A673 (cell line): ENCODE measurements around the gene CELF5. TPM values are rescaled to one million over a fixed set of nuclear protein-coding genes. Genes with fewer than 3 reads are reported as not detected.

Source experiments
- BruUV-seq: library from RNA; stranded (reverse); fragments of 400-500 nt; replicated peaks from 2 replicates; lab custom pipeline; 2021; lab: Mats Ljungman, UMichigan
- CTCF ChIA-PET: fragments of 300-600 bp; sonication (Branson Sonifier 250); formaldehyde crosslinking; loops from one replicate; lab custom pipeline; 2022; ENCODE audit warnings: antibody characterized with exemption; lab: Charles Lee
- POLR2A ChIA-PET: fragments of 300-600 bp; sonication (Branson Sonifier 250); formaldehyde crosslinking; loops from one replicate; lab custom pipeline; 2022; ENCODE audit warnings: antibody characterized with exemption; ENCODE audit not compliant: low non-redundant PET; lab: Charles Lee
- DNase-seq: peaks from one replicate; pipeline ENCODE4 v3.0.0-alpha.2; 2015; ENCODE audit warnings: low spot score
- H3K27ac ChIP-seq: fragments of 200-600 bp; sonication (generic); 2 replicates; pipeline ENCODE4 v1.5.1; 2016; ENCODE audit warnings: mixed run types, low read depth, mild to moderate bottlenecking, mixed read lengths, antibody characterized with exemption, low read length; ENCODE audit not compliant: poor library complexity, severe bottlenecking
- H3K27me3 ChIP-seq: fragments of 200-600 bp; sonication (generic); replicated peaks from 2 replicates; pipeline ENCODE4 v1.6.1; 2017; ENCODE audit warnings: mixed run types, low read depth, mild to moderate bottlenecking, mixed read lengths, antibody characterized with exemption, low read length; ENCODE audit not compliant: insufficient read depth, poor library complexity
- H3K36me3 ChIP-seq: fragments of 200-600 bp; sonication (generic); 2 replicates; pipeline ENCODE4 v1.6.1; 2016; ENCODE audit warnings: mixed run types, mild to moderate bottlenecking, mixed read lengths, antibody characterized with exemption, low read length; ENCODE audit not compliant: insufficient read depth, poor library complexity, severe bottlenecking
- H3K4me1 ChIP-seq: fragments of 200-600 bp; sonication (generic); 2 replicates; pipeline ENCODE4 v1.6.1; 2017; ENCODE audit warnings: mixed run types, mild to moderate bottlenecking, mixed read lengths, antibody characterized with exemption, low read length; ENCODE audit not compliant: insufficient read depth, poor library complexity, severe bottlenecking
- H3K4me3 ChIP-seq: fragments of 200-600 bp; sonication (generic); 2 replicates; pipeline ENCODE4 v1.5.1; 2016; ENCODE audit warnings: low read depth, mixed run types, mild to moderate bottlenecking, mixed read lengths, low read length; ENCODE audit not compliant: poor library complexity, severe bottlenecking
- H3K9me3 ChIP-seq: fragments of 200-600 bp; sonication (generic); 2 replicates; pipeline ENCODE4 v1.6.1; 2016; ENCODE audit warnings: mixed run types, low read depth, mild to moderate bottlenecking, mixed read lengths, antibody characterized with exemption, low read length; ENCODE audit not compliant: poor library complexity, severe bottlenecking
- CTCF ChIP-seq: fragments of 300-800, 200-600 bp; sonication (generic); conservative IDR thresholded peaks from 2 replicates; pipeline ENCODE4 v1.5.1; 2017; ENCODE audit warnings: low read depth, mild to moderate bottlenecking, antibody characterized with exemption, low read length, moderate library complexity, mixed read lengths
- EZH2 ChIP-seq: fragments of 200-600 bp; sonication (generic); IDR thresholded peaks from 2 replicates; pipeline ENCODE4 v1.6.1; 2017; ENCODE audit warnings: borderline replicate concordance, low read depth, mild to moderate bottlenecking, mixed read lengths, antibody characterized with exemption, low read length; ENCODE audit not compliant: poor library complexity, severe bottlenecking
- intact Hi-C: fragments of 100-400 bp; cut with micrococcal nuclease; formaldehyde crosslinking; loops from one replicate; pipeline ENCODE4 v1.10.0; 2022; ENCODE audit not compliant: unreplicated experiment
- total RNA-seq: library from RNA; stranded (reverse); gene quantifications from 2 replicates; pipeline ENCODE4 v1.2.3, GENCODE V29; 2021

The CELF5 gene
- total RNA-seq, 1 experiment from 2014 or later = 3.7 TPM

GRCh38 chr19:3262362-3262761 lies 37.9 kb downstream of the CELF5 start:
- Histone ChIP-seq H3K27ac (no peak overlapping the region), H3K4me3 (no peak overlapping the region), H3K4me1 (peaks cover 11% of the 10 kb centered on the region), H3K9me3 (no peaks in the 10 kb centered on the region), H3K36me3 (no peaks in the 10 kb centered on the region), H3K27me3 (no peaks in the 10 kb centered on the region)
- DNase-seq = no peak
- no peak for TF ChIP-seq EZH2
- TF ChIP-seq CTCF = no peak
- intact Hi-C loops = no loop called here
- ChIA-PET POLR2A (no interaction called here), CTCF (no interaction called here)
- no TSS peak for BruUV-seq

- Histone ChIP-seq H3K27me3 (no peaks in the 10 kb centered on the region), H3K4me1 (peaks cover 15% of the 10 kb centered on the region), H3K9me3 (no peaks in the 10 kb centered on the region), H3K27ac (no peak overlapping the region), H3K36me3 (no peaks in the 10 kb centered on the region), H3K4me3 (no peak overlapping the region)
- POLR2A ChIA-PET = no interaction called here
- intact Hi-C loops = no loop called here
- TF ChIP-seq EZH2 = no peak
- no peak for TF ChIP-seq CTCF
- no peak for DNase-seq
- CTCF ChIA-PET = no interaction called here
- no TSS peak for BruUV-seq
Measured at GRCh38 chr19:3263866-3264265, 39.4 kb downstream of the CELF5 start.

- no peak for TF ChIP-seq EZH2
- TF ChIP-seq CTCF = no peak
- CTCF ChIA-PET = interaction anchor here (0.6 kb wide), 1 partner anchor 25 kb away, joined by 3 read pairs; no protein-coding TSS in a partner anchor
- intact Hi-C loops = no loop called here
- Histone ChIP-seq H3K9me3 (no peaks in the 10 kb centered on the region), H3K36me3 (no peaks in the 10 kb centered on the region), H3K27ac (no peak overlapping the region), H3K27me3 (peaks cover 12% of the 10 kb centered on the region), H3K4me1 (peaks cover 15% of the 10 kb centered on the region), H3K4me3 (no peak overlapping the region)
- no TSS peak for BruUV-seq
- POLR2A ChIA-PET = no interaction called here
- no peak for DNase-seq
Measured at GRCh38 chr19:3265432-3265831, 41.0 kb downstream of the CELF5 start.
